Hematopoietic multipotent progenitor cell treated with erythropoietin and hydrocortisone succinate and interleukin-3 and kit ligand, for 4 days (in vitro differentiated cells): ENCODE results near the gene PPFIA2.

Experiments used
- DNase-seq: peaks from one replicate; pipeline ENCODE4 v3.0.0-alpha.2; 2015

The PPFIA2 gene

GRCh38 chr12:81542065-81543010 is 216.8 kb downstream of the PPFIA2 start:
- no peak for DNase-seq

- no peak for DNase-seq
These were observed 218.0 kb downstream of the PPFIA2 start for GRCh38 chr12:81541121-81541520.

GRCh38 chr12:81539279-81539678 is 219.9 kb downstream of the PPFIA2 start:
- DNase-seq, result no peak

- DNase-seq, result no peak
These were observed 226.1 kb downstream of the PPFIA2 start for GRCh38 chr12:81533054-81533453.

GRCh38 chr12:81530352-81530751 is 228.8 kb downstream of the PPFIA2 start:
- no peak for DNase-seq

GRCh38 chr12:81520064-81520945 is 238.8 kb downstream of the PPFIA2 start:
- DNase-seq, result no peak

GRCh38 chr12:81518638-81519037 is 240.5 kb downstream of the PPFIA2 start:
- DNase-seq, result no peak

GRCh38 chr12:81517296-81517695 is 241.9 kb downstream of the PPFIA2 start:
- no peak for DNase-seq

- DNase-seq, result no peak
These were observed 256.0 kb downstream of the PPFIA2 start for GRCh38 chr12:81502912-81503695.

GRCh38 chr12:81500788-81501187 is 258.4 kb downstream of the PPFIA2 start:
- no peak for DNase-seq

GRCh38 chr12:81499809-81500208 is 259.3 kb downstream of the PPFIA2 start:
- no peak for DNase-seq

- no peak for DNase-seq
These were observed 266.9 kb downstream of the PPFIA2 start for GRCh38 chr12:81492131-81492720.

- DNase-seq, result no peak
These were observed 286.2 kb downstream of the PPFIA2 start for GRCh38 chr12:81472934-81473333.

GRCh38 chr12:81470923-81471322 is 288.2 kb downstream of the PPFIA2 start:
- DNase-seq, result no peak

GRCh38 chr12:81468206-81468605 is 290.9 kb downstream of the PPFIA2 start:
- no peak for DNase-seq

- no peak for DNase-seq
These were observed 293.3 kb downstream of the PPFIA2 start for GRCh38 chr12:81465876-81466275.

- no peak for DNase-seq
These were observed 294.0 kb downstream of the PPFIA2 start for GRCh38 chr12:81465191-81465590.

GRCh38 chr12:81461163-81461562 is 298.0 kb downstream of the PPFIA2 start:
- DNase-seq, result peak; percentile 0

- DNase-seq, result peak; percentile 62
These were observed 308.0 kb downstream of the PPFIA2 start for GRCh38 chr12:81450920-81451739.

- DNase-seq, result no peak
These were observed 317.5 kb downstream of the PPFIA2 start for GRCh38 chr12:81441629-81442028.

GRCh38 chr12:81440001-81440400 is 319.1 kb downstream of the PPFIA2 start:
- no peak for DNase-seq

GRCh38 chr12:81439344-81439743 is 319.8 kb downstream of the PPFIA2 start:
- no peak for DNase-seq
